ENCODE data around the gene PDK1.

The PDK1 gene

DNA sequence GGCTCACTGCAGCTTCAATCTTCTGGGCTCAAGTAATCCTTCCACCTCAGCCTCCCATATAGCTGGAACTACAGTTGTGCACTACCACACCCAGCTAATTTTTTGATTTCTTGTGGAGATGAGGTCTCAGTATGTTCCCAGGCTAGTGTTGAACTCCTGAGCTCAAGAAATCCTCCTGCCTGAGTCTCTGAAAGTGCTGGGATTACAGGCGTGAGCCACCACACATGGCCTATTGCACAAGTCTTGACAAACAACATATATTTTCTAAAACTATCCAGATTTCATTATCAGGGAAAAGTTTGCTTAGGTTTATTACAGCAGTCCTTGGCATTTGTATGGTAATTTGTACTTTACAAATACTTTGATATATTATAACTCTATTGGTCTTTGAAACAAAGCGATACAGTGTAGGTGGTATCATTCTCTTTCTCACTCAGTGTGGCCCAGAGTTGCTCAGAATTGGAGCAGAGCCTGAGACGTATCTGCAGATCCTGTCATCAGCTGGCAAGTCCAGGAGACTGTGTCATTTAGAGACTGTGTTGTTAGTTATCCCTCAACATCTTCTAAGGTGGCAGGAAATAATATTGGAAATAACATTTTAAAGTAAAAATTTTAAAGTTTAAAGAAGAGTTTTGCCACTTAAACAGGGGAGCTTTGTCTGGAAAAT, 41.4 kb downstream of the PDK1 start:
- no peak for DNase-seq (ENCODE audit: low spot score)

- DNase-seq (ENCODE audit: low spot score), result no peak
These were observed 44.1 kb downstream of the PDK1 start for GRCh38 chr2:172599947-172600346.

DNA sequence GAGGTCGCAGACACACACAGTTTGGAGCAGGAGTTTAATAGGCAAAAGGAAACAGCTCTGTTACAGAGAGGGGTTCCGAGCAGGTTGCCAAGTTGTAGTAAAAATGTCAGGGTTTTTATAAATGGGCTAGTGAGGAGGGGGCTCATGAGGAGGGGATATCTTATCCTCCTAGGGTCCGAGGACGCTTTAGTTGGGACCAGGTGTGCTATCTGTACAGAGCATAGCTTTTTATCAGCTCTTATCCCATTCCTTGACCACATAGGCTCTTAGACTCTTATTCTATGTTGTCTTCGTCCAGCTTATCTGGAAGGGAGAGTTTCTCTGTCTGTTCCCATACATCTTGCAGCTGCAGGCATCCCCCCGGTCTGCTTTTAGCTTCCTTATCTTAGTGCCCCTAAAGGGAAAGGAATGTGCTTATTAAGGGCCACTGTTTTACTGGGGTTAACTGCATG, 44.7 kb downstream of the PDK1 start:
- no peak for DNase-seq (ENCODE audit: low spot score)

DNA sequence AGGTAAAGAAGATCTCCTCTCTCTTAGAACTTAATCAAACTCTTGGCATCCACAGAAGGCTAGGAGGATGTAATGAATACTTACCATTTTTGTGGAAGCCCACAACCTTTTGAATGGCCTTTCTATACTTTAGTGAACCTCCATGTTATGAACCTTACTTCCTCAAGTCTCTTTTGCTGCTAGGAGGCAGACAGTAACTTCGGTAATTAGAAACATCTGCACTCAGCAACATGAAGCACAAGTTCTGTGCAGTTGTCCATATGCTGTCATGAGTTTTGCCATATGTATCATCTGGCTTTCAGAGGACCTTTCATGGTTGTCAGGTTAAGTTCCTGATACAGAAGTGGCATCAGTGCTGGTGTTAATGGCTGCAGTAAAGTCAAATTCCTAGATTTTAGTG, 50.4 kb downstream of the PDK1 start:
- DNase-seq (ENCODE audit: low spot score), result no peak

DNA sequence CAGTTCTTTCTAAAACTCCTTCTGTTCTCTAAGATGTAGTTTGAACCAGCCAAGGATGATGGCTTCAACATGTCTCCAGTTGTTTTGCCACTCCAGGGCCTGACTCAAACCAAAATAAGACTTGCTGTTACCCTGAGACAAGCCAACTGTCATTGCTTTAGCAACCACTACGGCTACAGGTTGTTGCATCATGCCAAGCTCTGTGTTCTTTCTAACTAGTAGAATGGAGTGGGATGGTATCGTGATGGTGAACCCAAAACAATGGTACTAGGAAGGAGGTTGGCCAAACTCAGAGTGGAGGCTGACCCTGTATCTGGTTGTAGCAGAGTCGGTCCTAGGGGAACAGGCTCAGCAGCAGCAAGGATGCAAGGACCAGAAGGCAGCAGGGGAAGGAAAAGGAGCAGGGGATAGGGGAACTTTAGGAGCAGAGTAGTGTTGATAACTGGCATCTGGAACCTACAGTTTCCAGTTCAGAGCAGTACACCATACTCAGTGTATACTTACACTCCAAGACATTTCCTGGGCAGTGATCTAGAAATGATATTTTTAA, 51.6 kb downstream of the PDK1 start:
- DNase-seq (ENCODE audit: low spot score), result no peak

DNA sequence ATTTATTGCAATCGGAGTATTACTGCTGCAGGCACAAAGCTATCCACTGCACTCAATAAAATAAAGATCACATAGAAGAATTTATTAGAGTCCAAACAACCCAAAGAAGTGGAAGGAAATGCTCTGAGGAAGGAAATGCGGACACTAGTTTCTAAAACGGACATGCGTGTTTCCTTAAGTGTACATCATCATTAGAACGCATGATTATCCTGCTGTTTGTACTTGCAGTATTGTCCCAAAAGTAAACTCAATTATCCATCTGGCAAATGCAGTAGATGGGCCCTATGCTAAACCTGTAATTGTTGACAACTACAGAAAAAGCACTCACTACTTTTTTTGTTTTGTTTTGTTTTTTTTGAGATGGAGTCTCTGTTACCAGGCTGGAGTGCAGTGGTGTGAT, 53.6 kb downstream of the PDK1 start:
- no peak for DNase-seq (ENCODE audit: low spot score)

GRCh38 chr2:172612051-172612450, 56.2 kb downstream of the PDK1 start:
- no peak for DNase-seq (ENCODE audit: low spot score)

GRCh38 chr2:172613040-172613439, 57.1 kb downstream of the PDK1 start:
- no peak for DNase-seq (ENCODE audit: low spot score)

DNA sequence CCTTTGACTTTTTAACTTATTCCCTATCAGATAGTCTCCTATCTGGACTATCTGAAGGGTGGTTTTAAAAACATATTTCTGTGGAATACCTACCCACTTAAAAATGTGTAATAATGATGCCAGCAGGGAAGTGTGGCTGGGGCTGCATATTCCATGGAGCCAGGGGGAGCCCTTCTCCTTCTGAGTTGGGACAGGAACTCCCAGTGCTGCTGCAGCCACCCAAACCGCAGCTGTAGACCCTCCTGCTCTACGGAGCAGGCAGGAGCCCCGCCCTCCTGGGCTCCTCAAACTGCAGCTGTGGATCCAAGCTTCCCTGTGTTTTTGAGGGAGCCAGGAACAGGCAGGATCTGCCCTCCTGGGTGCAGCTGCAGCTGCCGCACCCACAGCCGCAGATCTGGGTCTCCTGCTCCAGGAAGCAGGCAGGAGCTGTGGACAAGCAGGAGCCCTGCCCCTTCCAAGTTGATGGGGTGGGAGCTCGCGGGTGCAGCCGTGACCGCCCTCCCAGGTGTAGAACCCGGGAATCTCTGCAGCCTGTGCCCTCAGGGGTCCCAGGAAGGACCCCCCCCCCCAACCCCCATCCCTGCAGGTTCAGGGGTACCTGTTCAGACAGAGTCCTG, 57.8 kb downstream of the PDK1 start:
- DNase-seq (ENCODE audit: low spot score), result no peak

DNA sequence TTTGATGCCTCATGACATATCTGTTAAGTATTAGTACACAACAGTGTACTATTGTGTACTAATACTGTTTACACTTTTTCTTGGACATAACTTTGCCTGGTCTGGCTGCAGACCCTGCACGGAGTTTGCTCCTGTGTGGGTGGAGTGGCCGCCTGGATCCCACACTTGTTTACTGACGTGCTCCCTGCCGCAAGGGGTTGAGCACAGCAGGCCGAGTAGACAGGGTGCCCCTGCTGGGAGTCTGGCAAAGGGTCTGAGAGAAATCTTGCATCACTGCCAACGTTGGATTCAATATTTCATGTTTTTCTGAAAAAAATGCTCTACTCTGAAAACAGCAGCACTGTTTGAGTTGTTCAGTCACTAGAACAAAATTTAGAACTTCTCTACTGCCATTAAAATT, 59.0 kb downstream of the PDK1 start:
- no peak for DNase-seq (ENCODE audit: low spot score)

- DNase-seq (ENCODE audit: low spot score), result no peak
These were observed 59.9 kb downstream of the PDK1 start for GRCh38 chr2:172615727-172616261.

DNA sequence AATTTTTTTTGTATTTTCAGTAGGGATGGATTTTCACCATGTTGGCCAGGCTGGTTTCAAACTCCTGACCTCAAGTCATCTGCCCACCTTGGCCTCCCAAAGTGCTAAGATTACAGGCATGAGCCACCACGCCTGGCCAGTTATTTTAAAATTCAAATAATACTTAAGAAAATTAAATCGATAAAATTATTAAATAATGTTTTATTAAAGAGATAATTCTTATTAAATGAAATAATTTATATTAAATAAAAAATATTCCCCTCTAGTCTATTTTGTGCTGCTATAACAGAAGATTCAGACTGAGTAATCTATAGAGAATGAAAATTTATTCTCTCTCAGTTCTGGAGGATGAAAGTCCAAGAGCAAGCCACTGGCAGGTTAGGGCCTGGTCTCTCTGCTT, 61.2 kb downstream of the PDK1 start:
- DNase-seq (ENCODE audit: low spot score), result no peak

DNA sequence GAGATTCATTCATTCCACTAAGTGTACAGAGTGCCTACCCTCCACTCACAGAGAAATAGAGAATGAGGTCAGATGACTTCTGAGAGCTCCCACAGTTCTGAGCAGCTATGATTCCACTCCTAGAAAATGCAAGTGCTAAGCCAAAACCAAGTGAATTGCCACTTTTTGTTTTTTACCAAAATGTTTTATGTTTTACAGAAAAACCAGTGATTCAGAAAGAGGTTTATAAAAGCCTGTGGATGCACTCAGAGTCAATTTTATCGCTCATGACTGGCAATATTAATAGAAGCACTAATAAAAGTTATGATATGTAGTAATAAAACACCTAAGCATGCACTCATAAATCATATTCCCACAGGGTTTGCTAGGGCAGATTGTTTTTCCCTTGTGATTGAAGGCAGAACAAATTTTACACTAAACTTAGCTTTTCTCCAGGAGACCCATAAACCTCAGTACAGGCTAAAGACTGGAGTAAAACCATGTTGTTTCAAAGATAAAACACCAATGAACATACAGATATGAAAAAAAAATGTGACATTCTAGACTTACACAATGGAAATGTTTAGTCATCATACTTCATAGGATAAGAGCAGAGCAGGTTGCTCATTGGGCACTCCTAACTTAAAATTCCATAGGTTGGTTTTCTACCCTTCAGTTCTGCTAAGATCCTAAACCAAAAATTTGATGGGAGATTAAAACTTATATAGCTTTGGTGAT, 67.5 kb downstream of the PDK1 start:
- no peak for DNase-seq (ENCODE audit: low spot score)

DNA sequence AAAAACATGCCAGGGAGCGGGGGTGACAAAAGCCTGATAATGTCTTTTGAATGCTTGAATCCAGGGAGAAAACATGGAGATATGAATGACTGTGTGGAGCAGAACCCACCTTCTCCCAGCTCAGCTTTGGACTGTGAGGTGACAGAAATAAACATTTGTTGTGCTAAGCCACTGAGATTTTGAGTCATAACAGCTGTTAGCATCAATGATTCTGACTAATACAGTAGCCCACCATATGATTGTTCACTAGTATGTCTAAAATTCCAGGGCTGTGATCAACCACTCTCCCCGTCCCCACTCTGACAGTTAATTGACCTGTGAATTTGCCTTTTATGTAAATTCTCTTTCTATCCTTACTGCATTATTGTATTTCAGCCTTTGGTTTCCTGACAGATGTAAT, 69.1 kb downstream of the PDK1 start:
- DNase-seq (ENCODE audit: low spot score), result no peak

DNA sequence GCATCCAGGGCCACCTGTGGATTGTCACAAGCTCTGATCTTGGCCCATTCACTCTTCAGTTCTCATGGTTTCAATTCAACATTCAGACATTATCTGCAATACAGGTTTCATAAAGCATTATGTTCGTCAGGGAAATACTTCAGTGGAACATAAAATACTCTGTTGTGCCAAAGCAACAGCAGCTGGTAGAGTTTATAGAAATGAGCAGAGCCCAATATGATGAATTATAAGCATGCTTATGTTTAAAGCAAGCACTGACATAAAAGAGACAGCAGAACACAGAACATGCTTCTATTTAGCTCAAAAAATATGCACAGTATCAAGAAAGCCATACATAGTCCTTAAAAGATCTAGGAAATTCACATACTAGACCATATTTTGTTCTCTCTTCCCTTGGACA, 71.3 kb downstream of the PDK1 start:
- DNase-seq (ENCODE audit: low spot score), result no peak

DNA sequence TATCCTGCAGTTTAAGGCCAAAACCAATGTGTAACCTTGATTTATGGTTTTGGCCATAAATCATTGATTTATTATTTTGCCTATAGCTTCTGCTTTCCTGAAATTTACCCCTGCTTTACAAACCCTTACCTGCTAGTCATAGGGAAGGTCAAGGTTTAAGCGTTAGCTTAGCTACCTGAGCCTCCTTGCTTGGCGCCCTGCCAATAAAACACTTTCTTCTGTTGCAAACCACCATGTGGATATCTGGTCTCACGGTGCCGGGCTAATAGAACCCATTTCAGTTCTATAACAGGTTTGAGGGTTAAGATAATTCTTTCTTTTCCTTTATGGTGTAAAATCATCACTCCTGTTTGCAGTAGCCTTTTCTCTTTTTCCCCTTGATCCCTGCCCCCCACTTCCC, 72.2 kb downstream of the PDK1 start:
- no peak for DNase-seq (ENCODE audit: low spot score)

DNA sequence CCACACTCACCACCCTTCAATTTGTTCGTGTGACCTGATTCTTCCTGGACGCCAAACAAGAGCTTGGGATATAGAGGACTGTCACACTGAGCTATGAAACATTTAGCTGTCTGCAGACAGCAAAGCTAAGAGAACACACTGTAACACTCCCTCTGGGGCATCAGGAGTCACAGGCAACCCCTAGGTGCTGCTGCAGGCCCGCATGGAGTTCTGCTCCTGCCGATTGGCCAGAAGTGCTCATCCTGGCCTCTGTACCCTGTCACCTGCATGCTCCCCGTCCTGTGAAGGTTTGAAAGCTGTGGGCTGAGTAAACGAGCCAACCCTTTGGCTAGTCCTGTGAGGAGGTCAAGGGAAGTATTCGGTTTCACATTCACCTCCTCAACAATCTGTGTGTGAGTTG, 73.7 kb downstream of the PDK1 start:
- no peak for DNase-seq (ENCODE audit: low spot score)

DNA sequence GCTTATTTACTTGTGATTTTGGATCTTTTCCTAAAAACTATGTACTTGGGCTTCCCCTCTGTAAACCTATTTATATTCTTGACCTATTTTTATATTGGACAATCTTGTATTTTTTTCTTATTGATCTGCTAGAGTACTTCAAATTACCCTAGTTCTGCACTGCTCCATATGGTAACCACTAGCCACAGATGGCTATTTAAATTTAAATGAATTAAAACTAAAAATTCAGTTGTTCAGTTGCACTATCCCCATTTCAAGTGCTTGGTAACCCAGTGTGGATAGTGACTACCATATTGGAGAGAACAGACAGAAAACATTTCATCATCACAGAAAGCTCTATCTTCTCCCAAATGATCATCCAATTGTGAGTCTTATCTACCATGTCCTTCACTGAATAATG, 74.3 kb downstream of the PDK1 start:
- DNase-seq (ENCODE audit: low spot score), result no peak

- DNase-seq (ENCODE audit: low spot score), result no peak
These were observed 78.6 kb downstream of the PDK1 start for GRCh38 chr2:172634477-172634876.

DNA sequence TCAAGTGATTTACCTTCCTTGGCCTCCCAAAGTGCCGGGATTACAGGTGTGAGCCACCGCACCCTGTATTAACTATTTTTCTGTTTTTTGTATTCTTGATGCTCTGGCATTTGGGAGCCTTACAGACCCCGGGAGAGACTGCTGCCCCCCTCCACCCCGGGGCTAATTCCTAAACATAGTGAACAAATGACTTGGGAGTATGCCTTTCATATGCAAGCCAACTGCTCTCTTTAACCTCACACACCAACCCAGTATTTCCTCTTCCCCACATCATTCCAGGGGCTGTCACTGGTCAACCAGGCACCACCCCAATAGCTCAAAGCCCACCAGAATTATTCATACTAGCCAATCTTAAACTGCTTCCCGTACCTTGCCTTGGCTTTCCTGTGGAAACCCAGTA, 79.7 kb downstream of the PDK1 start:
- no peak for DNase-seq (ENCODE audit: low spot score)

- DNase-seq (ENCODE audit: low spot score), result no peak
These were observed 83.4 kb downstream of the PDK1 start for GRCh38 chr2:172639256-172639655.

- DNase-seq (ENCODE audit: low spot score), result no peak
These were observed 83.9 kb downstream of the PDK1 start for GRCh38 chr2:172639823-172640222.

GRCh38 chr2:172640389-172640788, 84.5 kb downstream of the PDK1 start:
- DNase-seq (ENCODE audit: low spot score), result no peak

Measured in HuH-7 (cell line).